Suprapubic skin (tissue), 4 donors: Measurements from ENCODE around the gene KHDC4. TPM values are rescaled to one million over a fixed set of nuclear protein-coding genes. Genes with fewer than 3 reads are reported as not detected.

Experiments
- DNase-seq, 2 donors: peaks; one replicate each; pipeline ENCODE4 v3.0.0-alpha.2; 2019; ENCODE audit warnings: low spot score in 2 of 2
- H3K27ac ChIP-seq: fragments of 200-600 bp; sonication (generic); one replicate; pipeline ENCODE4 v1.5.1; 2019
- H3K27me3 ChIP-seq: fragments of 200-600 bp; sonication (generic); one replicate; pipeline ENCODE4 v1.5.1; 2019
- H3K36me3 ChIP-seq: fragments of 200-600 bp; sonication (generic); one replicate; pipeline ENCODE4 v1.5.1; 2019
- H3K4me1 ChIP-seq: fragments of 200-600 bp; sonication (generic); one replicate; pipeline ENCODE4 v1.5.1; 2019
- H3K4me3 ChIP-seq: fragments of 200-600 bp; sonication (generic); one replicate; pipeline ENCODE4 v1.5.1; 2019; ENCODE audit warnings: mild to moderate bottlenecking
- H3K9me3 ChIP-seq: fragments of 200-600 bp; sonication (generic); one replicate; pipeline ENCODE4 v1.5.1; 2019
- CTCF ChIP-seq, 2 donors: fragments of 200-600 bp in 1 of 2; fragments of 450-650 bp in 1 of 2; sonication (generic) in 1 of 2; IDR thresholded peaks; one replicate each; pipeline ENCODE4 v1.5.1; 2016 to 2019; ENCODE audit warnings: antibody characterized with exemption in 2 of 2, mild to moderate bottlenecking in 1 of 2, moderate library complexity in 1 of 2
- EP300 ChIP-seq: sonication (generic); formaldehyde crosslinking; IDR thresholded peaks from one replicate; pipeline ENCODE4 v1.6.1; 2017; ENCODE audit warnings: antibody characterized with exemption
- POLR2A ChIP-seq, 2 donors: fragments of 450-650 bp; IDR thresholded peaks; one replicate each; pipeline ENCODE4 v1.6.1; 2017; ENCODE audit warnings: antibody characterized with exemption in 2 of 2, mild to moderate bottlenecking in 2 of 2, moderate library complexity in 2 of 2
- POLR2AphosphoS5 ChIP-seq, 3 donors: sonication (generic); formaldehyde crosslinking; IDR thresholded peaks; one replicate each; pipeline ENCODE4 v1.6.1; 2017; ENCODE audit warnings: antibody characterized with exemption in 3 of 3
- WGBS: methylation state at CpG from one replicate; pipeline ENCODE4 v1.1.5; 2018; 5-methylcytosine and 5-hydroxymethylcytosine counted together
- total RNA-seq, 4 donors: library from RNA; depleted of rRNA; stranded (reverse); fragments of >200 nt; gene quantifications; one replicate each; pipeline ENCODE4 v1.1.0, GENCODE V29; 2016

KHDC4 gene
- total RNA-seq, 4 donors from 2014 or later: 33.6 to 116 (median 50.3) TPM

- peaks cover 70% of the 10 kb centered on the region for H3K4me1 ChIP-seq
- no peaks in the 10 kb centered on the region for H3K9me3 ChIP-seq
- no peaks in the 10 kb centered on the region for H3K36me3 ChIP-seq
- TF ChIP-seq EP300: no peak
- no peak for TF ChIP-seq CTCF (IDR thresholded peaks at IDR 0.05)
- TF ChIP-seq POLR2AphosphoS5 (IDR thresholded peaks at IDR 0.05): no peak
- no peak for TF ChIP-seq POLR2A (IDR thresholded peaks at IDR 0.05)
- no peak for DNase-seq
- no peaks in the 10 kb centered on the region for H3K27me3 ChIP-seq
- H3K4me3 ChIP-seq: peak overlapping the region; percentile 90
- WGBS: 14% methylated on average over 4 of the region's 4 CpGs
- peak overlapping the region; percentile 89 for H3K27ac ChIP-seq
These were observed 45.6 kb upstream of the KHDC4 start for GRCh38 chr1:155979597-155980343.

- Histone ChIP-seq H3K36me3 (no peaks in the 10 kb centered on the region), H3K27me3 (no peaks in the 10 kb centered on the region), H3K9me3 (no peaks in the 10 kb centered on the region), H3K4me3 (peak overlapping the region; percentile 90), H3K27ac (peak overlapping the region; percentile 89), H3K4me1 (peaks cover 77% of the 10 kb centered on the region)
- DNase-seq: no peak
- TF ChIP-seq CTCF (IDR thresholded peaks at IDR 0.05) (no peak), POLR2A (IDR thresholded peaks at IDR 0.05) (no peak), EP300 (no peak), POLR2AphosphoS5 (IDR thresholded peaks at IDR 0.05) (no peak)
- WGBS: 2% methylated on average over 8 of the region's 8 CpGs
These were observed 44.8 kb upstream of the KHDC4 start for GRCh38 chr1:155978973-155979429.

GRCh38 chr1:155978325-155978972 lies 44.2 kb upstream of the KHDC4 start, which contains the start of gene ARHGEF2:
Gene ARHGEF2 (minus strand): TSS chr1:155978547. CDS start chr1:155978427, 120 bp downstream.
- TF ChIP-seq EP300 (no peak), POLR2A (IDR thresholded peaks at IDR 0.05) (peak in 1 of 2 donors; percentile 30), POLR2AphosphoS5 (IDR thresholded peaks at IDR 0.05) (peak in 1 of 3 donors; percentile 10)
- DNase-seq: peak; percentile 90 to 93
- under 1% methylated on average over 32 of the region's 52 CpGs for WGBS
- H3K27me3 ChIP-seq: no peaks in the 10 kb centered on the region
- peak within 1 kb of the TSS; percentile 89 for H3K27ac ChIP-seq
- no peaks in the 10 kb centered on the region for H3K36me3 ChIP-seq
- peak within 1 kb of the TSS; percentile 90 for H3K4me3 ChIP-seq
- H3K9me3 ChIP-seq: no peaks in the 10 kb centered on the region
- peaks cover 83% of the 10 kb centered on the region for H3K4me1 ChIP-seq

DNA sequence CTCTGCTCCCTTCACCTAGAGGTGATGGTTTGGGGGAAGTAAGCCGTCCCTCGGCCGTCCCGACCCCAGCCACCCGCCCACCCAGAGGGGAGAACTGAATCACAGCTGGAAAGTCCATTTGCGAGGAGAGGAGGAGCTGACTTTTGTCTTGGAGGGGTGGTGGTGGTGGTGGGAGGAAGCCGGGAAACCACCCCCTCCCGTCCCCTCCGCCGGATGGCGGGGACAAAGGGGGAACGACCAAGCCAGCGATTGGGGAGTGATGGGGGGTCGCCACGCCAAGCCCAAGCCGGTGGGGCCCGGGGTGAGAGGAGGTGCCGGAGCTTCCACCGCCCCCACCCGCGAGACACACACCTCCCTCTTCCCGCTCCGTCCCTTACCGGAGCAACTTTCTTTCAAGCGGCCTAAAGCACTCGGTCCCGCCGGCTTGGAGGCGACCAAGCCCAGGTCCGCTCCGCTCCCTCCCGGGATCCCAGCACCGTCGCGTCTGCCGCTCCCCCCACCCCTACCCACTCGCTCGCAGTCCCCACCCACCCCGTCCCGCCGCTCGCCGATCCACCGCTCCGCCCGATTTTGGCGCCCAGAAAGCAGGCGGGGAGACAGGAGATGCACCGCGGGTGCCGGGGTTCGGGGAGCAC lies 43.6 kb upstream of the KHDC4 start:
- WGBS: 1% methylated on average over 23 of the region's 52 CpGs
- Histone ChIP-seq H3K36me3 (no peaks in the 10 kb centered on the region), H3K4me3 (peak overlapping the region; percentile 90), H3K27me3 (no peaks in the 10 kb centered on the region), H3K27ac (peak overlapping the region; percentile 89), H3K4me1 (peaks cover 88% of the 10 kb centered on the region), H3K9me3 (no peaks in the 10 kb centered on the region)
- peak in 1 of 2 donors; percentile 72 for DNase-seq
- TF ChIP-seq POLR2A (IDR thresholded peaks at IDR 0.05): no peak
- no peak for TF ChIP-seq CTCF (IDR thresholded peaks at IDR 0.05)
- no peak for TF ChIP-seq EP300
- no peak for TF ChIP-seq POLR2AphosphoS5 (IDR thresholded peaks at IDR 0.05)

GRCh38 chr1:155976913-155977689 lies 42.9 kb upstream of the KHDC4 start:
- no peaks in the 10 kb centered on the region for H3K36me3 ChIP-seq
- no peak for DNase-seq
- no peaks in the 10 kb centered on the region for H3K9me3 ChIP-seq
- no peaks in the 10 kb centered on the region for H3K27me3 ChIP-seq
- peak overlapping the region; percentile 90 for H3K4me3 ChIP-seq
- TF ChIP-seq POLR2A (IDR thresholded peaks at IDR 0.05) (no peak), CTCF (IDR thresholded peaks at IDR 0.05) (no peak)
- peak overlapping the region; percentile 89 for H3K27ac ChIP-seq
- WGBS: 26% methylated on average over 5 of the region's 5 CpGs
- H3K4me1 ChIP-seq: peaks cover 87% of the 10 kb centered on the region
